ENCODE measurements around the gene CEP44.
"Not testable (repeated sequence)": the region's sequence is repeated elsewhere in the genome, so short reads cannot be mapped to it uniquely, and the experiment has no call there.

Gene CEP44

DNA sequence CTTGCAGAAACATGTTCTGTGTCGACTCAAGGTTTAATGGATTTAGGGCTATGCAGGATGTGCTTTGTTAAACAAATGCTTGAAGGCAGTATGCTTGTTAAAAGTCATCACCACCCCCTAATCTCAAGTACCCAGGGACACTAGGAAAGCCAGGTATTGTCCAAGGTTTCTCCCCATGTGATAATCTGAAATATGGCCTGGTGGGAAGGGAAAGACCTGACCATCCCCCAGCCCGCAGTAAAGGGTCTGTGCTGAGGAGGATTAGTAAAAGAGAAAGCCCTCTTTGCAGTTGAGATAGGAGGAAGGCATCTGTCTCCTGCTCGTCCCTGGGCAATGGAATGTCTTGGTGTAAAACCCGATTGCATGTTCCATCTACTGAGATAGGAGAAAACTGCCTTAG, 96.5 kb downstream of the CEP44 start:
- H3K27ac ChIP-seq (ENCODE audit: low read depth, low read length): peak overlapping the region; percentile 2
- H3K4me3 ChIP-seq (ENCODE audit: low read length); H3K4ac ChIP-seq (ENCODE audit: low read depth, low read length); H3K4me1 ChIP-seq (ENCODE audit: control insufficient read depth, low read depth, low read length); H3K79me1 ChIP-seq (ENCODE audit: low read length); H3K36me3 ChIP-seq (ENCODE audit: control insufficient read depth, insufficient read depth, low read length); H3K18ac ChIP-seq (ENCODE audit: low read length); H3K4me2 ChIP-seq (ENCODE audit: low read length); H2BK5ac ChIP-seq (ENCODE audit: low read length); H3K9ac ChIP-seq (ENCODE audit: low read length); H2AK5ac ChIP-seq (ENCODE audit: low read length); H3K27me3 ChIP-seq (ENCODE audit: insufficient read depth, low read length, poor library complexity); H2BK120ac ChIP-seq (ENCODE audit: low read depth, low read length); H3K79me2 ChIP-seq (ENCODE audit: control insufficient read depth, insufficient read depth, low read length); H4K8ac ChIP-seq (ENCODE audit: low read depth, low read length); H3K56ac ChIP-seq (ENCODE audit: low read length); H3K23ac ChIP-seq (ENCODE audit: low read length); H4K5ac ChIP-seq (ENCODE audit: low read length); H2BK15ac ChIP-seq (replicated peaks; ENCODE audit: low read depth): not testable (repeated sequence)
- no CpG with 5 or more reads among the region's 4 CpGs for WGBS (ENCODE audit: extremely low coverage, insufficient coverage, low lambda C conversion rate)
- peak; percentile 81 for DNase-seq

- Histone ChIP-seq H3K79me1 (ENCODE audit: low read length) (no peaks in the 10 kb centered on the region), H3K23ac (ENCODE audit: low read length) (no peak overlapping the region), H2BK15ac (replicated peaks; ENCODE audit: low read depth) (no peak overlapping the region), H3K4me1 (ENCODE audit: control insufficient read depth, low read depth, low read length) (no peaks in the 10 kb centered on the region), H4K5ac (ENCODE audit: low read length) (no peak overlapping the region), H3K18ac (ENCODE audit: low read length) (no peak overlapping the region), H3K4ac (ENCODE audit: low read depth, low read length) (no peak overlapping the region), H3K27me3 (ENCODE audit: insufficient read depth, low read length, poor library complexity) (no peaks in the 10 kb centered on the region), H2AK5ac (ENCODE audit: low read length) (no peak overlapping the region), H3K4me2 (ENCODE audit: low read length) (no peak overlapping the region), H3K4me3 (ENCODE audit: low read length) (no peak overlapping the region), H3K36me3 (ENCODE audit: control insufficient read depth, insufficient read depth, low read length) (no peaks in the 10 kb centered on the region), H3K9ac (ENCODE audit: low read length) (no peak overlapping the region), H2BK5ac (ENCODE audit: low read length) (no peak overlapping the region), H4K8ac (ENCODE audit: low read depth, low read length) (no peak overlapping the region), H3K56ac (ENCODE audit: low read length) (peak overlapping the region; percentile 22), H2BK120ac (ENCODE audit: low read depth, low read length) (no peak overlapping the region), H3K27ac (ENCODE audit: low read depth, low read length) (peak overlapping the region; percentile 2), H3K79me2 (ENCODE audit: control insufficient read depth, insufficient read depth, low read length) (no peaks in the 10 kb centered on the region)
- WGBS (ENCODE audit: extremely low coverage, insufficient coverage, low lambda C conversion rate): no CpG with 5 or more reads among the region's 9 CpGs
- DNase-seq: peak; percentile 16
Measured at GRCh38 chr4:174380699-174381439, 97.2 kb downstream of the CEP44 start.

GRCh38 chr4:174381440-174381800, 97.7 kb downstream of the CEP44 start:
- Histone ChIP-seq H3K36me3 (ENCODE audit: control insufficient read depth, insufficient read depth, low read length) (no peaks in the 10 kb centered on the region), H3K4me3 (ENCODE audit: low read length) (no peak overlapping the region), H3K23ac (ENCODE audit: low read length) (no peak overlapping the region), H2BK120ac (ENCODE audit: low read depth, low read length) (no peak overlapping the region), H3K27ac (ENCODE audit: low read depth, low read length) (no peak overlapping the region), H3K27me3 (ENCODE audit: insufficient read depth, low read length, poor library complexity) (no peaks in the 10 kb centered on the region), H3K79me2 (ENCODE audit: control insufficient read depth, insufficient read depth, low read length) (no peaks in the 10 kb centered on the region), H4K5ac (ENCODE audit: low read length) (no peak overlapping the region), H4K8ac (ENCODE audit: low read depth, low read length) (no peak overlapping the region), H2BK15ac (replicated peaks; ENCODE audit: low read depth) (no peak overlapping the region), H3K56ac (ENCODE audit: low read length) (no peak overlapping the region), H3K4ac (ENCODE audit: low read depth, low read length) (no peak overlapping the region), H3K18ac (ENCODE audit: low read length) (no peak overlapping the region), H3K9ac (ENCODE audit: low read length) (no peak overlapping the region), H2BK5ac (ENCODE audit: low read length) (no peak overlapping the region), H3K4me2 (ENCODE audit: low read length) (no peak overlapping the region), H3K4me1 (ENCODE audit: control insufficient read depth, low read depth, low read length) (no peaks in the 10 kb centered on the region), H3K79me1 (ENCODE audit: low read length) (no peaks in the 10 kb centered on the region), H2AK5ac (ENCODE audit: low read length) (no peak overlapping the region)
- no CpG with 5 or more reads among the region's 1 CpG for WGBS (ENCODE audit: extremely low coverage, insufficient coverage, low lambda C conversion rate)
- no peak for DNase-seq
